HG03575 (cell line): Measurements from ENCODE around the gene SCNN1B.
"Not testable (repeated sequence)": the region's sequence is repeated elsewhere in the genome, so short reads cannot be mapped to it uniquely, and the experiment has no call there.

ENCODE experiments used
- ATAC-seq: cut with Tn5 transposase; IDR thresholded peaks from one replicate; pipeline ENCODE4 v1.9.1; 2021; ENCODE audit not compliant: unreplicated experiment, insufficient number of reproducible peaks, low FRiP score; ENCODE audit errors: extremely low read depth

Gene SCNN1B

DNA sequence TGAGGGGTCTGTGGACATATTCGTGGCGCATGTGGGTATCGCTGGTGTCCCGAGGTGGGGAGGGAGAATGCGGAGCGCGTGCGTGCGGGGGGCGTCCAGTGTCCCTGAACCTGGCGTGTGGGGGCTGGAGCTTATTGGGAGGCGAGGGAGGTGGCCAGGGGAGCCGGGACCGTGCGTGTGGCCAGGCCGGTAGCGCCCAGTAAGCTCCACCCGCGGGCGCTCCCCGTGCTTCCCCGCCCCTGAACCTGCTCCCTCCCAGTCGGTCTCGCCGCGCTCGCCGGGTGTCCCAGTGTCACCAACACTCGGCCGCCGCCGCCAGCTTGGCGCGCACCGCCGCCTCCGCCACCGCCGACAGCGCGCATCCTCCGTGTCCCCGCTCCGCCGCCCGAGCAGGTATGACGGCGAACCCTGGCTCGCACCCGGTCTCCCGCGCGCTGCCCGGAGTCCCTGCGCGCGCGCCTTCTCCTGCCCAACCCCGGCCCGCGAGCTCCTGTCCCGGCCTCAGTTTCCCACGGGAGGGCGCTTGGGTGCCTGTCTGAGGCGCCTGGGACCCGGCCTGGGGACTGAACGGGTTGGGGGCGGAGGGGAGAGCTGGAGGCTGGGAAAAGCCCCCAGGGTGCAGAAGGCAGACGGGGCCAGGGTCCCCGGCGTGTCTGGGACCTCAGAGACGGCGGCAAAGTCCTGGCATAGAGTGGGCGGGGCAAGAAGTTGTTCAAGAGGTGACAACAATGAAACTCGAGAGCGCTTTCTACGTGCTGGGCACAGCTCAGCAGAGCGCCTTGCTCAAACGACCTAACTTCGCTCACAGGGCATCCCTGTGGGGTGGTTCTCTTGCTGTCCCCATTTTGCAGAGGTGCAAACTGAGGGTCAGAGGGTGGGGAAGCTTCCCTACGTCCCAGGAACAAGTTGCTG, at the start of gene SCNN1B:
SCNN1B (plus strand) TSS at position 258 of the 912 bp plus-strand sequence. CDS start 46,298 bp downstream, outside the sequence.
- ATAC-seq = no peak

GRCh38 chr16:23252310-23252709, 49.8 kb upstream of the SCNN1B start:
- ATAC-seq = no peak

- not testable (repeated sequence) for ATAC-seq
Measured at GRCh38 chr16:23253650-23254049, 48.5 kb upstream of the SCNN1B start.

DNA sequence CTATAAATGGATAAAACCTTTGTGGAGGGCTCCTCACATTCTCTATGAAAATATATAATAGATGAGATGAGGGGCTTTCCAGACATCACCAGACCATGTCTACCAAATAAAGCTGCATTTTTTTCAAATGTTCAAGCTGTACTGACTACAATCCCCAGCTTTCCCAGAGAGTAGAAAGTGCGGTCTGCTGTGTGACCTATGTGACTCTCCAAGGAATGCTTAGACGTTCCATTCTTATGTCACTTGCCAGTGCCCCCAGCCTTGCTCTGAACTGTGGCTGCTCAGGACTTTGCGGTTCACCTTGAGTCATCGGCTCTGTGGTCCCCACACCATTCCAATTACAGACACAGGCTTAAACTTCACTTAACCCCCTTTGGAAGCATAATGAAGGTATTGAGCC, 47.8 kb upstream of the SCNN1B start:
- ATAC-seq = no peak

GRCh38 chr16:23255000-23255399, 47.1 kb upstream of the SCNN1B start:
- no peak for ATAC-seq

GRCh38 chr16:23256440-23256839, 45.7 kb upstream of the SCNN1B start:
- ATAC-seq = no peak

- no peak for ATAC-seq
Measured at GRCh38 chr16:23257682-23258081, 44.4 kb upstream of the SCNN1B start.

DNA sequence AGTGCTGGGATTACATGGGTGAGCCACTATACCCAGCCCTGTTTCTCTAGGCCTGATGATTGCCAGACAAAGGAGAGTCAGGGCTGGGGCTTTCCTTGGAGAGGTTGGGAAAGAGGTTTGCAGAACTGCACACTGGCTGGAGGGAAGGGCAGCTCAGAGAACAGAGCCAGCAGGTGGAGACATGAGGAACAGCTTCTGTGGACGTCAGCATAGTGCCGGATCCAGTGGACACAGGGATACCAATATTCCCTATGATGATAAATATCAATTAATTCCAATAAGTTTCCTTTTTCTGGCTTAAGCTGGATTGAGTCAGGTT, 43.2 kb upstream of the SCNN1B start:
- no peak for ATAC-seq

DNA sequence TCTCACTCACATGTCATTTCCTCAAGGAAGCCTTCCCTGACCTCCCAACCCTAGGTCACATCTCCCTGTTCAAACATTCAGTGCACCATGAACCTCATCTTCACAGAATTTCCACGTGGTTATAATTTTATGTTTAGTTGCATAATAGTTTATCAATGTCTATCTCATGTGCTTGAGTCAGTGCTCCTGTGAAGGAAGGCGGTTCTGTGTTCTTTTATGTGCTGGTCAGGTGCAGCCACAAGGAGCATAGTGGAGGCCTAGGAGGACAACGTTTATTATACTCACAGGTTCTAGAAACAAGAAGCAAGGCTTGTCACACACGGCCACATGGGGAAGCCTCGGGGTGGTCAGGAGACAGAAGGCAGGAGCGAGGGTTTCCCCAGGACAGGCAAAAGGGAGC, 34.5 kb upstream of the SCNN1B start:
- ATAC-seq = no peak

GRCh38 chr16:23268561-23268960, 33.5 kb upstream of the SCNN1B start:
- ATAC-seq = no peak

DNA sequence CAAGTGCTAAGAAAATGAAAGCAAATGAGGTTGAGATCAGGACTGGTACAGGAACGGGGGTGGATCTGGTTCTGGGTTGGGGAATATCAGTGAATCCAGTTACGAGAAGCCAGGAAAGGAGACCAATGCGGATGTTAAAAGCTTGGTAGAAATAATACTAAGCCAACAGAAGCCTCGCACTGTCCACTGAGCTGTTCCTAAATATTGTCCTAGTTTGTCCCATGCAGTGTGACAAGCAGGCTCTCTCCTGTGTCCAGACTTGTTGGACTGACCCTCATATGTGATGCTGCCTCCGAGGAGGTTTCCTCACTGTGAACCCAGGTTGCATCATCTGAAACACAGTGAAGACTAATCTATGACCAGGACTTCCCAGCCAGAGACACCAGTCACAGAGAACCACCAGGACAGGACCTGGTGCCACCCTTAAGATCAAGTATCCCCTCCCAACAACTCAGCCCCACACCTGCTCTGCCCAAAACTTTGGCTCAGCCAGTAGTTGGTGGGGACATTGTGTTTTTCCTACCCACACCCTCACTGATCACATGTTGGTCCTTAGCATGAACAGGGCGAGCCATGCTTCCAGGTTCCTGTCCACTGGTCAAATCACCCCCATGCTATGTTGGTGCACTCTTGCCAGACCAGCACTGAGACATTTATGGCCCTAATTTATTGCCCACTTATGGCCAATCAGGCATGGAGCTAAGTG, 32.7 kb upstream of the SCNN1B start:
- ATAC-seq = no peak

GRCh38 chr16:23270654-23271053, 31.4 kb upstream of the SCNN1B start:
- ATAC-seq = no peak

DNA sequence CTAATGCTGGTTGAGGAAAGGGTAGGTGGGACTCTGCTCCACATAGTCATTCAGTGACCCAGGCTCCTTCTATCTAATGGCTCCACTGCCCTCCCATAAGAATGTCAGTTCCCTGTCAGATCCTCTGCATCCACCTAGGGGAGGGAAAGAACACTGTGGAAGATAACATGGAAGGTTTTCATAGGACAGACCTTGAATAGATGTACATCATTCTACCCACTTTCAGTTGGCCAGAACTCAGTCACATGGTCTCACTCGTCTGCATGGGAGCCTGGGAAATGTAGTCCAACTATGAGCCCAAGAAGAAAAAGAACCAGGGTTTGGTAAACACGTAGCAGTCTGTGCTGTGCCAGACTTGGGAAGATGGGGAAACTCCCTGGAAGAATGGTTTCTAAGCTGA, 27.1 kb upstream of the SCNN1B start:
- no peak for ATAC-seq

GRCh38 chr16:23276821-23277220, 25.3 kb upstream of the SCNN1B start:
- ATAC-seq = no peak

DNA sequence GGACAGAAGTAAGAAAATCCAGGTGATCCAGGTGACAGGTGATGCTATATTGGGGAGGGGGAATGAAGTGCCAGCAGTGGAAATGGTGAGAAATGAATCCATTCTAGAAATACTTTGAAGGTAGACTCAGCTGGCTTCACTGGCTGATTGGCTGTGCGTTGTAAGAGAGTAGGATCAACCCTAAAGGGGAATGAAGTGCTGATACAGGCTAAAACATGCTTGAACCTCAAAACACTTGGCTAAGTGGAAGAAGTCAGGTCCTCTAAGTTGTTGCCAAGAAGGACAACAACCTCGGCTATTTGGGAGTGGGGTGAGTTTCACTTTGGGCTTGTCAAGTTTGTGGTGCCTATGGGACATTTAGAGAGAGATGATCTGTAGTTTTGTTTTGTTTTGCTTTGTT, 24.1 kb upstream of the SCNN1B start:
- ATAC-seq = no peak

GRCh38 chr16:23279721-23280153, 22.4 kb upstream of the SCNN1B start:
- no peak for ATAC-seq

GRCh38 chr16:23280483-23280967, 21.6 kb upstream of the SCNN1B start:
- no peak for ATAC-seq

GRCh38 chr16:23282568-23282967, 19.5 kb upstream of the SCNN1B start:
- no peak for ATAC-seq

- no peak for ATAC-seq
Measured at GRCh38 chr16:23283571-23283970, 18.5 kb upstream of the SCNN1B start.

- no peak for ATAC-seq
Measured at GRCh38 chr16:23284584-23284983, 17.5 kb upstream of the SCNN1B start.
